ENCODE results near the gene FBRSL1.
"Not testable (repeated sequence)": the region's sequence is repeated elsewhere in the genome, so short reads cannot be mapped to it uniquely, and the experiment has no call there.

FBRSL1 gene

GRCh38 chr12:132489602-132490266, at the start of gene FBRSL1:
Gene FBRSL1 (plus strand): TSS chr12:132490151.
- DNase-seq: peak; percentile 84

- not testable (repeated sequence) for DNase-seq
These were observed 49.5 kb upstream of the FBRSL1 start for GRCh38 chr12:132440420-132440819.

- DNase-seq: no peak
These were observed 47.8 kb upstream of the FBRSL1 start for GRCh38 chr12:132441871-132442863.

- no peak for DNase-seq
These were observed 46.9 kb upstream of the FBRSL1 start for GRCh38 chr12:132443091-132443490.

- no peak for DNase-seq
These were observed 45.7 kb upstream of the FBRSL1 start for GRCh38 chr12:132444283-132444682.

- no peak for DNase-seq
These were observed 44.7 kb upstream of the FBRSL1 start for GRCh38 chr12:132444957-132445883.

- DNase-seq: no peak
These were observed 43.9 kb upstream of the FBRSL1 start for GRCh38 chr12:132445884-132446632.

GRCh38 chr12:132446633-132447326, 43.2 kb upstream of the FBRSL1 start:
- no peak for DNase-seq

GRCh38 chr12:132447327-132447720, 42.6 kb upstream of the FBRSL1 start:
- DNase-seq: no peak

- no peak for DNase-seq
These were observed 42.1 kb upstream of the FBRSL1 start for GRCh38 chr12:132447731-132448462.

- no peak for DNase-seq
These were observed 41.5 kb upstream of the FBRSL1 start for GRCh38 chr12:132448463-132448820.

GRCh38 chr12:132449565-132450417, 40.2 kb upstream of the FBRSL1 start:
- no peak for DNase-seq

GRCh38 chr12:132450418-132451171, 39.4 kb upstream of the FBRSL1 start:
- peak; percentile 89 for DNase-seq

- no peak for DNase-seq
These were observed 38.6 kb upstream of the FBRSL1 start for GRCh38 chr12:132451172-132451835.

GRCh38 chr12:132451836-132452195, 38.1 kb upstream of the FBRSL1 start:
- no peak for DNase-seq

GRCh38 chr12:132452596-132453350, 37.2 kb upstream of the FBRSL1 start:
- no peak for DNase-seq

- no peak for DNase-seq
These were observed 36.4 kb upstream of the FBRSL1 start for GRCh38 chr12:132453361-132454192.

Measured in NCI-H1092 treated with DMSO at 0.1 percent for 48 hours (cell line).